Activated CD4-positive, alpha-beta T cell treated with anti-CD3 and anti-CD28 coated beads, Interleukin-2, Interleukin-6, amounts not matched to agents 100 ng/mL and 50 ng/mL, durations not matched to agents 16 hours and 8 hours (primary cell): ENCODE measurements around the gene EFCAB11.
A peak's percentile ranks its signal among the peaks of the same experiment; 100 is the strongest.

Source experiments
- DNase-seq: peaks from one replicate; pipeline ENCODE4 v3.0.0-alpha.2; 2020

Gene EFCAB11

DNA sequence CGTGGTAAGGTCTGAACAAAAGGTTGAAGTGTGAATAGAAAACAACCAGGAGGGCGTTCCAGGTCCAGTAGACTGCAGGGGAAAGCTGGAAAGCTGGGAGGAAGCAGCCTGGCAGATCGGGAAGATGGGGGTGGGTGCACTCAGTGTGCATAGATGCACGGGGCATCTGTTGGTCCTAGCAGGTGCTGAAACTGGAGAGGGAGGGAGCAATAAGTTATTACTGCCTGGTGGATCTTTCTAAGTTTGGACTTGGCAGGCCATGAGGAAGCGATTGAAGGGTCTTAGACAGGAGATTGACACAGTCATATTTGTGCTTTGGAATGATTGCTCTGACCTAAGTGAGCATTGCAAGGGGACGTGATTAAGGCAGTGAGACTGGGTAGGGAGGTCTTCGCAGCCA lies 194.4 kb downstream of the EFCAB11 start:
- DNase-seq: no peak

DNA sequence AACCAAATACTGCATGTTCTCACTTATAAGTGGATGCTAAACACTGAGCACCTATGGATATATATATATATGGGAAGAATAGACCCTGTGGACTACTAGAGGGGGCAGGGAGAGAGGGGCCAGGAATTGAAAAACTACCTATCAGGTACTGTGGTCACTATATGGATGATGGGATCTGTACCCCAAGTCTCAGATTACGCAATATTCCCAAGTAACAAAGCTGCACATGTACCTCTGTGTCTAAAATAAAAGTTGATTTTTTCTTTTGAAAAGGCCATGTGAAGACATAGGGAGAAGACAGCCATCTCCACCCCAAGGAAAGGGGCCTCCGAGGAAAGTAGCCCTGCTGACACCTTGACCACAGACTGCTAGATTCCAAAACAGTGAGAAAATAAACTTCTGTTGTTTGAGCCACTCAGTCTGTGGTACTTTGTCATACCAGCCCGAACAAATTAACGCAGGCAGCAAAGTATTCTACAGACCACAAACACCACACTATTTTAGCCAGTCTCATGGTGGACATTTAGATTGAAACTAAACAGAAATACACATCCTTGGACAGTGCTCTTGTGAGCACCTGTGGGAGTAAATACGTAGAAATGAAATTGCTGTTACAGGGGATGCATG lies 197.1 kb downstream of the EFCAB11 start:
- DNase-seq: no peak

DNA sequence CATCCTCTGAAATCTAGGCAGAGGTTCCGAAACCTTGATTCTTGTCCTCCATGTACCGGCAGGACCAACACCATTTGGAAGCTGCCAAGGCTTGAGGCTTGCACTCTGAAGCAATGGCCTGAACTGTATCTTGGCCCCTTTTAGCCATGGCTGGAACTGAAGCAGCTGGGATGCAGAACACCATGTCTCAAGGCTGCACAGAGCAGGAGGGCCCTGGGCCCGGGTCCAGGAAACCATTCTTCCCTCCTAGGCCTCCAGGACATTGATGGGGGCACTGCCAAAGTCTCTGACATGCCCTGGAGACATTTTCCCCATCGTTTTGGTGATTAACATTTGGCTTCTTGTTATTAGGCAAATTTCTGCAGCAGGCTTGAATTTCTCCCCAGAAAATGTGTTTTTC lies 198.7 kb downstream of the EFCAB11 start:
- DNase-seq: no peak

DNA sequence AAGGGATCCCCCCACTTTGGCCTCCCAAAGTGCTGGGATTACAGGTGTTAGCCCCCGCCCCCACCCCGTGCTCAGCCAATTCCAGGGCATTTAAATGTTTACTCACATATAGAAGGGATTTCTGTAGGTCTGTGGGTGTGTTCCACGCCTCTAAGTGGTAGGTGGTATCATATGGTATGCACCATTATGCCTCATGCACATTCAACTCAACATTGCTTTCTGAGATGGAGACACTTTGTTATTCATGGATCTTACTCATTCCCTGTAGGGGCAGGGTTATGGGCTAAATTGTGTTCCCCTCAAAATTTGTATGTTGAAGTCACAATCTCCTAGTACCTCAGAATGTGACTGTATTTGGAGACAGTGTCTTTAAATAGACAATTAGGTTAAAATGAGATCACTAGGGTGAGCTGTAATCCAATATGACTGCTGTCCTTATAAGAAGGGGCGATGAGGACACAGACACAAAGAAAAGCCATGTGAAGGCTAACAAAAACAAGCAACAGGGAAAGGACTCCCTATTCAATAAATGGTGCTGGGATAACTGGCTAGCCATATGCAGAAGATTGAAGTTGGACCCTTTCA lies 200.6 kb downstream of the EFCAB11 start:
- no peak for DNase-seq

DNA sequence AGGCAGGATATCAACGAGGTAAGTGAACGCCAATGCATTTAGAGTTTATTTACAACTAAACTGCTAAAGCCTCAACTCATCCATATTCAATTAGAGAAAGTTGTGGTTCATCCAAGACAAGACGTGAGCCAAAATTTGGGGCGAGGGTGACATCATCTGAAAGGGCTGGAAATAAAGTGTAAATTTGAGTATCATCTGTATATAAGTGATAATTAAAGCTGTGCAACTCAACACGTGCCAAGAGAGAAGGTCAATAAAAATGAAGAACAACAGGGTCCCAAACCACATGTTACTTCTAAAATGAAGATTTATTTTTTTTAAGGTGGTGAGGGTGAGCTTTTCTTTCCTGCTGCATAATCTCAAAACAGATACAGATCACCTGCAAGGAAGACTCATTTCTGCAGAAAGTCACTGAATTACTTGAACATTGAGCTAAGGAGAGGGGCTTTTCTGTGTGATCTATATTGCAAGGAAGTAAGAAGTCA lies 203.6 kb downstream of the EFCAB11 start:
- DNase-seq: peak; percentile 60

DNA sequence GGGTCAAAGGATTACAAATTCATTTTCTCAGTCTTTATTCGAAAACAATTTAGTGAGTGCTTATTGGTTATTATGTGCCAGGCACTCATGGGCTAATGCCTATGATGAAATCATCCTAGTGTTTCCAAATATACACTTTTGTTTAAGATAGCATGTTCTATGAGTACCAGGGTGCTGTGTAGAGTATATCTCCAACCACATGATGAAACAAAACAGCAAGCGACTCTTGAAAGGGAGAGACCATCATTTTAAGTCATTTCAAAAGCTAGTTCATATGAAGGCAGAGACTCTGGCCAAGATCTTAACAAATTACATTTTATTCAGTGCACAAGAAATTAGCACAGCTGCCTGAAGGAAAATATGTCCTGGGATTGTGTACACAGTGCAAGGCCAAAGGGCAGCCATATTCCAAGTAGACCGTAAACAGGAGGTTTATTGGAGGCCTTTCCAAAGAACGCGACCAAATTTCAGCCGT lies 204.2 kb downstream of the EFCAB11 start:
- no peak for DNase-seq

DNA sequence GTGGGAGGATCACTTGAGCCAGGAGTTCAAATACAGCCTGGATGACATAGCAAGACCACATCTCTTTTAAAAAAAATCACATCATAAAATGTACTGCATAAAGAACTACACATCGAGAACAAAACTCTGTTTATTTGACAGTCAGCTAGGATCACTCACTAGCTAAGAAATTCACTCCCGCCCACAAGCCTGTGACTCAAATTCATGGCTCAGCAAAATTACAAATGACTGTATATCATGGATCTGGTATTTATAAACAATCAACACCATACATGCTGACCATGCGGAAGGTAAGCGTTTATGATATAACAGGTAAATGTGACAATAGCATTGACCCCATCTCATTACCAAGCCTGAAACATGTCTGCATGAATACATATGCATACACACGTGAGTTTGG lies 206.5 kb downstream of the EFCAB11 start:
- no peak for DNase-seq

DNA sequence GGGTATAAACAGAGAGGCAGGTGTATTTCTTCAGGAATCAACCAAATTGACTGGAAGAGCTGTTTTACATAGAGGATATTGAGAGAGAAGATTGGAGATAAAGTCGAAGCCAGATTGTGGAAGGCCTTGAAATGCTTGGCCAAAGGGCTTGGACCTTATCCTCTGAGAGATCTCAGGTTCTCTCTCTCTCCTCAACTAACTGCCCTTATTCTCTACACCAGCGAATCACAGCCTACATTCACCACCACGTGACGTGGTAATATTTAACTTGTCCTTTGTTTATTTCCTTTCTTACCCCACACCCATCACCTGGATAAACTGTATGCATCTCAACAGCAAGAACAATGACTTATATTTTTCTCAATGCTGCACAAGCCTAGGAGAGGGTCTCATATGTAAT lies 207.4 kb downstream of the EFCAB11 start:
- DNase-seq: no peak

DNA sequence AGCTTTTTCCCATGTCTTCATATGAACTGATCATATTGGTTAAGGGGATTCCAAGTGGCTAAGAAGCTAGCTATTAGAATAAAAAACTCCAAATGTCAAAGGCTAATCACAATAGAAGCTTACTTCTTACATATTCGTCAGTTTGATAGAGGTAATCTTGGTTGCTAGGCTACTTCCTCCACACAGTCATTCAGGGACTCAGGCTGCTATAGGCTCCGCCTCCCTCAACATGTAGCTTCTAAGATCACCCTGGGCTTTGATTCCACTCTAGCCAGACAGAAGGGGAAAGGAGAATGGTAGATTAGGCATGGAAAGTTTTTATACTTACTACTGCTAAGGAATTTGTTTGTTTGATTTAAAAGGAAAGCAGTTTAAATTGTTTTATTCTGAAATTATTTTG lies 207.9 kb downstream of the EFCAB11 start:
- peak; percentile 27 for DNase-seq

DNA sequence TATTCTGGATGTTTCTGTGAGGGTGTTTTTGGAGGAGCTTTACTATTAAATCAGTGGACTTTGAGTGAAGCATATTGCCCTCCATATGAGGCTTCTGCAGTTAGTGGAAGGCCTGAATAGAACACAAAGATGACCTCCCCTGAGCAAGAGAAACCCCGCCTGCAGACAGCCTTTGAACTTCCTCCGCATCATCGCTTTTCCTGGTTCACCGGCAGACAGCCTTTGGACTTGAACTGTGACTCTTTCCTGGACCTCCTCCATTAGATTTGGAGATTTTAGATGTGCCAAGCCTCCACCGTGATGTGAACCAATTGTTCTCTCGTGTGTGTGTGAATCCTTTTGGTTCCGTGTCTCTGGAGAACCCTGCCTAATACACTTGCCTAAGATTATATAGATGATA lies 208.4 kb downstream of the EFCAB11 start:
- no peak for DNase-seq
